NCI-H526 (cell line): ENCODE measurements around the gene TMEM178A.
"Not testable (repeated sequence)": the region's sequence is repeated elsewhere in the genome, so short reads cannot be mapped to it uniquely, and the experiment has no call there.

Source experiments
- DNase-seq, 2 experiments: peaks; one replicate each; lab custom pipeline; 2025; lab: John Stamatoyannopoulos, UW

TMEM178A gene

GRCh38 chr2:39665811-39666490, at the start of gene TMEM178A:
Gene TMEM178A, plus strand, starts transcription at chr2:39665917. Its CDS starts 58 bp downstream, at chr2:39665975.
- peak in 1 of 2 experiments; percentile 54 for DNase-seq

- no peak for DNase-seq
Measured at GRCh38 chr2:39618236-39618635, 47.5 kb upstream of the TMEM178A start.

GRCh38 chr2:39618736-39619135, 47.0 kb upstream of the TMEM178A start:
- no peak for DNase-seq

GRCh38 chr2:39620067-39620466, 45.6 kb upstream of the TMEM178A start:
- no peak for DNase-seq

GRCh38 chr2:39621596-39621995, 44.1 kb upstream of the TMEM178A start:
- no peak for DNase-seq

- DNase-seq = no peak
Measured at GRCh38 chr2:39622860-39623259, 42.9 kb upstream of the TMEM178A start.

GRCh38 chr2:39623917-39624316, 41.8 kb upstream of the TMEM178A start:
- no peak for DNase-seq

GRCh38 chr2:39625193-39625926, 40.4 kb upstream of the TMEM178A start:
- DNase-seq = no peak

GRCh38 chr2:39625927-39626270, 39.8 kb upstream of the TMEM178A start:
- DNase-seq = peak in 1 of 2 experiments; percentile 28

GRCh38 chr2:39628346-39628745, 37.4 kb upstream of the TMEM178A start:
- DNase-seq = not testable (repeated sequence)

GRCh38 chr2:39629646-39630045, 36.1 kb upstream of the TMEM178A start:
- no peak for DNase-seq

- DNase-seq = no peak
Measured at GRCh38 chr2:39631256-39631655, 34.5 kb upstream of the TMEM178A start.

GRCh38 chr2:39631718-39632117, 34.0 kb upstream of the TMEM178A start:
- no peak for DNase-seq

GRCh38 chr2:39632876-39633275, 32.8 kb upstream of the TMEM178A start:
- no peak for DNase-seq

GRCh38 chr2:39636306-39636705, 29.4 kb upstream of the TMEM178A start:
- DNase-seq = no peak

- DNase-seq = no peak
Measured at GRCh38 chr2:39638581-39638980, 27.1 kb upstream of the TMEM178A start.

GRCh38 chr2:39640107-39640506, 25.6 kb upstream of the TMEM178A start:
- DNase-seq = no peak

GRCh38 chr2:39640681-39641080, 25.0 kb upstream of the TMEM178A start:
- DNase-seq = no peak

- DNase-seq = no peak
Measured at GRCh38 chr2:39641635-39642034, 24.1 kb upstream of the TMEM178A start.

GRCh38 chr2:39642051-39642718, 23.5 kb upstream of the TMEM178A start:
- no peak for DNase-seq

GRCh38 chr2:39645826-39646225, 19.9 kb upstream of the TMEM178A start:
- no peak for DNase-seq

- no peak for DNase-seq
Measured at GRCh38 chr2:39646267-39646666, 19.4 kb upstream of the TMEM178A start.
